H1 (cell line): Measurements from ENCODE around the gene STIMATE. TPM values are rescaled to one million over a fixed set of nuclear protein-coding genes. Genes with fewer than 3 reads are reported as not detected.

ENCODE experiments used
- CTCF ChIA-PET: fragments of 300-600 bp; sonication (Branson Sonifier 250); formaldehyde crosslinking; loops from one replicate; lab custom pipeline; 2021; ENCODE audit not compliant: partially characterized antibody; lab: Charles Lee
- POLR2A ChIA-PET: fragments of 300-600 bp; sonication (Branson Sonifier 250); formaldehyde crosslinking; loops from one replicate; lab custom pipeline; 2021; ENCODE audit warnings: inconsistent platforms; ENCODE audit not compliant: partially characterized antibody; lab: Charles Lee
- DNase-seq, 2 experiments: peaks; one replicate each; pipeline versions ENCODE4 v3.0.0 to v3.0.0-alpha.2; 2010 to 2022; ENCODE audit warnings: low spot score in 2 of 2, low read depth in 1 of 2, mixed read lengths in 1 of 2
- FAIRE-seq: peaks from 2 replicates; lab custom pipeline; 2011; peaks lifted over from hg19 to GRCh38; lab: Jason Lieb, UNC
- H2AFZ ChIP-seq: 2 replicates; pipeline ENCODE4 v1.8.1; 2012; ENCODE audit warnings: low read length, inconsistent platforms
- H2AK5ac ChIP-seq: 2 replicates; pipeline ENCODE4 v1.6.1; 2013; ENCODE audit warnings: low read depth, low read length
- H2BK120ac ChIP-seq: replicated peaks from 2 replicates; pipeline ENCODE3; 2013; ENCODE audit warnings: low read depth, low read length, inconsistent platforms
- H2BK12ac ChIP-seq: 2 replicates; pipeline ENCODE4 v1.6.1; 2013; ENCODE audit warnings: low read depth, low read length
- H2BK15ac ChIP-seq: 2 replicates; pipeline ENCODE4 v1.6.1; 2013; ENCODE audit warnings: low read length
- H2BK20ac ChIP-seq: 2 replicates; pipeline ENCODE4 v1.6.1; 2013; ENCODE audit warnings: low read length
- H2BK5ac ChIP-seq: 2 replicates; pipeline ENCODE4 v1.6.1; 2013; ENCODE audit warnings: low read depth, low read length
- H3K14ac ChIP-seq: 2 replicates; pipeline ENCODE4 v1.6.1; 2013; ENCODE audit warnings: inconsistent platforms; ENCODE audit not compliant: insufficient read length
- H3K18ac ChIP-seq: 2 replicates; pipeline ENCODE4 v1.6.1; 2013; ENCODE audit warnings: low read length; ENCODE audit errors: extremely low read depth
- H3K23ac ChIP-seq: 2 replicates; pipeline ENCODE4 v1.6.1; 2013; ENCODE audit warnings: inconsistent platforms; ENCODE audit not compliant: insufficient read length
- H3K23me2 ChIP-seq: 2 replicates; pipeline ENCODE4 v1.6.1; 2013; ENCODE audit warnings: low read depth, low read length
- H3K27ac ChIP-seq: 2 replicates; pipeline ENCODE4 v1.6.1; 2011; ENCODE audit warnings: low read depth, low read length, inconsistent platforms
- H3K27me3 ChIP-seq, 4 experiments: replicated peaks in 1 of 4; 1 replicate in 1 of 4; 2 replicates in 3 of 4; pipeline versions ENCODE4 v1.6.1 to v1.8.1; 2011 to 2013; ENCODE audit warnings: low read length in 3 of 4, mild to moderate bottlenecking in 3 of 4, inconsistent platforms in 2 of 4, mixed read lengths in 2 of 4, moderate library complexity in 1 of 4; ENCODE audit not compliant: control insufficient read depth in 3 of 4, insufficient read depth in 3 of 4; ENCODE audit errors: extremely low read depth in 1 of 4
- H3K36me3 ChIP-seq, 4 experiments: 2 replicates each; pipeline versions ENCODE4 v1.6.1 to v1.8.1; 2011 to 2013; ENCODE audit warnings: mild to moderate bottlenecking in 4 of 4, low read length in 3 of 4, moderate library complexity in 2 of 4, control low read depth in 1 of 4, inconsistent platforms in 1 of 4; ENCODE audit not compliant: insufficient read depth in 4 of 4, control insufficient read depth in 2 of 4
- H3K4ac ChIP-seq: replicated peaks from 2 replicates; pipeline ENCODE3; 2013; ENCODE audit warnings: low read length, low read depth, mixed read lengths, inconsistent platforms; ENCODE audit not compliant: insufficient read length
- H3K4me1 ChIP-seq, 4 experiments: replicated peaks in 1 of 4; 1 replicate in 1 of 4; 2 replicates in 3 of 4; pipeline versions ENCODE4 v1.6.1 to v1.8.1; 2011 to 2013; ENCODE audit warnings: low read length in 3 of 4, inconsistent platforms in 2 of 4, mixed read lengths in 1 of 4; ENCODE audit not compliant: insufficient read depth in 4 of 4, control insufficient read depth in 3 of 4
- H3K4me2 ChIP-seq, 2 experiments: 2 replicates each; pipeline versions ENCODE4 v1.6.1 to v1.8.1; 2011 to 2013; ENCODE audit warnings: low read depth in 2 of 2, low read length in 2 of 2, control low read depth in 1 of 2, inconsistent platforms in 1 of 2, mild to moderate bottlenecking in 1 of 2; ENCODE audit not compliant: insufficient read depth in 1 of 2
- H3K4me3 ChIP-seq, 4 experiments: fragments of 200-600, 300-600 bp in 1 of 4; sonication (generic), shearing (Covaris generic), sonication (Bioruptor Twin) in 1 of 4; 2 replicates each; pipeline versions ENCODE4 v1.5.1 to v1.8.1; 2011 to 2016; ENCODE audit warnings: low read length in 4 of 4, low read depth in 3 of 4, control low read depth in 2 of 4, inconsistent platforms in 2 of 4, mild to moderate bottlenecking in 2 of 4, mixed read lengths in 1 of 4, moderate library complexity in 1 of 4; ENCODE audit not compliant: insufficient read depth in 2 of 4; ENCODE audit errors: extremely low read depth in 1 of 4
- H3K56ac ChIP-seq: replicated peaks from 2 replicates; pipeline ENCODE3; 2013; ENCODE audit warnings: low read depth, mild to moderate bottlenecking, mixed read lengths, low read length, inconsistent platforms; ENCODE audit not compliant: insufficient read length
- H3K79me1 ChIP-seq: 2 replicates; pipeline ENCODE4 v1.6.1; 2013; ENCODE audit warnings: low read depth, low read length, control low read depth
- H3K79me2 ChIP-seq, 2 experiments: 2 replicates each; pipeline versions ENCODE4 v1.6.1 to v1.8.1; 2012 to 2013; ENCODE audit warnings: low read length in 2 of 2, mild to moderate bottlenecking in 2 of 2, inconsistent platforms in 1 of 2; ENCODE audit not compliant: insufficient read depth in 2 of 2, control insufficient read depth in 1 of 2
- H3K9ac ChIP-seq, 4 experiments: replicated peaks in 1 of 4; 1 replicate in 1 of 4; 2 replicates in 3 of 4; pipeline versions ENCODE4 v1.6.1 to v1.8.1; 2011 to 2013; ENCODE audit warnings: low read depth in 3 of 4, low read length in 3 of 4, control low read depth in 2 of 4, mild to moderate bottlenecking in 2 of 4, moderate library complexity in 2 of 4, inconsistent platforms in 1 of 4; ENCODE audit errors: extremely low read depth in 1 of 4
- H3K9me3 ChIP-seq, 2 experiments: 2 replicates each; pipeline versions ENCODE4 v1.6.1 to v1.8.1; 2012 to 2013; ENCODE audit warnings: mild to moderate bottlenecking in 2 of 2, moderate library complexity in 2 of 2, control low read depth in 1 of 2, inconsistent platforms in 1 of 2, low read depth in 1 of 2, low read length in 1 of 2, mixed read lengths in 1 of 2; ENCODE audit not compliant: insufficient read depth in 2 of 2
- H4K20me1 ChIP-seq, 2 experiments: replicated peaks in 1 of 2; 2 replicates each; pipeline versions ENCODE3 to v1.8.1; 2011 to 2013; ENCODE audit warnings: inconsistent platforms in 2 of 2, low read length in 2 of 2, mild to moderate bottlenecking in 1 of 2; ENCODE audit not compliant: insufficient read depth in 2 of 2, control insufficient read depth in 1 of 2
- H4K5ac ChIP-seq: 2 replicates; pipeline ENCODE4 v1.6.1; 2013; ENCODE audit warnings: low read length, low read depth, mixed read lengths, inconsistent platforms; ENCODE audit not compliant: insufficient read length
- H4K8ac ChIP-seq: 2 replicates; pipeline ENCODE4 v1.8.0; 2013; ENCODE audit warnings: mild to moderate bottlenecking, moderate library complexity, low read length, inconsistent platforms; ENCODE audit not compliant: insufficient read depth; ENCODE audit errors: extremely low read depth
- H4K91ac ChIP-seq: replicated peaks from 2 replicates; pipeline ENCODE3; 2013; ENCODE audit warnings: low read length, mixed read lengths, inconsistent platforms; ENCODE audit not compliant: insufficient read length
- RAD21 ChIP-seq, 2 experiments: IDR thresholded peaks in 1 of 2; conservative IDR thresholded peaks in 1 of 2; 2 replicates each; pipeline ENCODE4 v1.6.1; 2011; ENCODE audit warnings: low read depth in 2 of 2, low read length in 2 of 2, improper control_type of control experiment in 1 of 2, inconsistent platforms in 1 of 2, mild to moderate bottlenecking in 1 of 2, moderate library complexity in 1 of 2
- WGBS, 2 experiments: shearing (Covaris generic) in 1 of 2; methylation state at CpG; one replicate each; pipeline versions ENCODE4 v1.1.6 to v1.1.7; 2013 to 2015; ENCODE audit warnings: low lambda C conversion rate in 2 of 2, mixed read lengths in 2 of 2, inconsistent platforms in 1 of 2, low coverage in 1 of 2, missing lambda C conversion rate in 1 of 2; ENCODE audit not compliant: insufficient replicate concordance in 2 of 2, insufficient coverage in 1 of 2, insufficient read length in 1 of 2; ENCODE audit errors: extremely low coverage in 1 of 2, missing lambda C conversion rate in 1 of 2; 5-methylcytosine and 5-hydroxymethylcytosine counted together
- polyA plus RNA-seq, 7 experiments: library from polyadenylated mRNA; depleted of rRNA in 3 of 7; stranded (reverse) in 5 of 7; unstranded in 2 of 7; fragments of >200 nt in 5 of 7; fragments of 200-250 nt in 2 of 7; gene quantifications; 1 replicate in 5 of 7; 2 replicates in 1 of 7; 4 replicates in 1 of 7; pipeline versions ENCODE4 v1.2.1 to v1.2.3, GENCODE V29; 2011 to 2013; ENCODE audit warnings: missing spikeins in 2 of 7, mixed read lengths in 2 of 7
- total RNA-seq: library from RNA; stranded (reverse); fragmentation: NEBNext Ultra II Directional; extraction: Animal tissue kit (Norgen Biotek cat#: 25700); gene quantifications from 2 replicates; pipeline ENCODE4 v1.2.1, GENCODE V29; 2021

STIMATE gene
- total and polyA plus RNA-seq, 2 of the 8 experiments (the other 6 are each of a cell fraction or from before 2014, with no cell fraction given): 17.5 to 22.1 TPM

- H3K36me3 ChIP-seq: no peaks in the 10 kb centered on the region
- H3K4me3 ChIP-seq: no peak overlapping the region
- peaks cover 0 to 2% of the 10 kb centered on the region in 2 experiments; a peak in 2 of 4 replicates for H3K9me3 ChIP-seq
- H3K56ac ChIP-seq: no peak overlapping the region
- no peak overlapping the region for H4K91ac ChIP-seq
- peak overlapping the region; percentile 14; the same call in 1 of the 2 replicates for H4K8ac ChIP-seq
- no peak overlapping the region for H3K23ac ChIP-seq
- peaks cover 0 to 6% of the 10 kb centered on the region in 2 experiments for H4K20me1 ChIP-seq
- no peak for FAIRE-seq
- ChIA-PET POLR2A (no interaction called here), CTCF (interaction anchor here (0.6 to 1.7 kb wide), 10 partner anchors 8 to 403 kb away, joined by 3 to 5 read pairs (median 3); no protein-coding TSS in a partner anchor)
- WGBS, 2 experiments: 93% methylated on average over 8 of the region's 8 CpGs; no CpG with 5 or more reads in 1 of the 2 experiments
- no peak for TF ChIP-seq RAD21 (IDR thresholded peaks at IDR 0.05 in 1 of 2, conservative IDR thresholded peaks at IDR 0.05 in 1 of 2; ENCODE audit: low read depth in 2 of 2, low read length in 2 of 2)
- H2BK20ac ChIP-seq: no peak overlapping the region
- H3K23me2 ChIP-seq: no peaks in the 10 kb centered on the region
- H3K79me1 ChIP-seq: no peaks in the 10 kb centered on the region
- H3K4ac ChIP-seq: no peak overlapping the region
- H3K18ac ChIP-seq: no peak overlapping the region
- H3K4me2 ChIP-seq: no peak overlapping the region
- no peak overlapping the region for H2BK15ac ChIP-seq
- no peak overlapping the region for H3K9ac ChIP-seq
- no peaks in the 10 kb centered on the region for H3K79me2 ChIP-seq
- no peak overlapping the region for H3K27ac ChIP-seq
- H3K4me1 ChIP-seq: no peaks in the 10 kb centered on the region
- no peak overlapping the region for H2AK5ac ChIP-seq
- H2AFZ ChIP-seq: no peak overlapping the region
- H4K5ac ChIP-seq: no peak overlapping the region
- no peak overlapping the region for H2BK12ac ChIP-seq
- H3K14ac ChIP-seq: no peak overlapping the region
- H2BK5ac ChIP-seq: no peak overlapping the region
- H2BK120ac ChIP-seq: no peak overlapping the region
- H3K27me3 ChIP-seq: no peaks in the 10 kb centered on the region
- DNase-seq: no peak
Measured at GRCh38 chr3:52860424-52860768, 37.0 kb downstream of the STIMATE start.
